DOHH2 (cell line): ENCODE measurements around the gene SCAF1.
A peak's percentile ranks its signal among the peaks of the same experiment; 100 is the strongest.

ENCODE experiments used
- H3F3A ChIP-seq: fragments of 200-600 bp; sonication (generic), shearing (Covaris generic); 2 replicates; pipeline ENCODE4 v1.6.0; 2016; ENCODE audit warnings: antibody characterized with exemption, mild to moderate bottlenecking; ENCODE audit not compliant: control insufficient read depth, insufficient read depth
- H3K27ac ChIP-seq: fragments of 200-600 bp; sonication (generic); 2 replicates; pipeline ENCODE4 v1.5.1; 2014; ENCODE audit warnings: low read depth, mild to moderate bottlenecking, low read length, moderate library complexity
- H3K27me3 ChIP-seq: fragments of 200-600 bp; sonication (generic); 2 replicates; pipeline ENCODE4 v1.6.1; 2014; ENCODE audit warnings: mild to moderate bottlenecking, low read length, mixed read lengths; ENCODE audit not compliant: control insufficient read depth
- H3K36me3 ChIP-seq: fragments of 200-600 bp; sonication (generic); 2 replicates; pipeline ENCODE4 v1.6.1; 2014; ENCODE audit warnings: mild to moderate bottlenecking, low read length, moderate library complexity, mixed read lengths; ENCODE audit not compliant: control insufficient read depth
- H3K4me1 ChIP-seq: fragments of 200-600 bp; sonication (generic); 2 replicates; pipeline ENCODE4 v1.6.1; 2014; ENCODE audit warnings: mild to moderate bottlenecking, low read length, mixed read lengths; ENCODE audit not compliant: control insufficient read depth
- H3K4me2 ChIP-seq: fragments of 200-600 bp; sonication (generic); 2 replicates; pipeline ENCODE4 v1.6.0; 2014; ENCODE audit warnings: mild to moderate bottlenecking, low read length, moderate library complexity
- H3K4me3 ChIP-seq: fragments of 200-600 bp; sonication (generic); 2 replicates; pipeline ENCODE4 v1.5.1; 2014; ENCODE audit warnings: mild to moderate bottlenecking, low read length, mixed read lengths
- H3K79me2 ChIP-seq: fragments of 200-600 bp; sonication (generic); 2 replicates; pipeline ENCODE4 v1.6.1; 2014; ENCODE audit warnings: mild to moderate bottlenecking, low read length, mixed read lengths; ENCODE audit not compliant: control insufficient read depth
- H3K9me2 ChIP-seq: fragments of 200-600 bp; sonication (generic); replicated peaks from 2 replicates; pipeline ENCODE4 v1.6.1; 2014; ENCODE audit warnings: mild to moderate bottlenecking, low read length, mixed read lengths; ENCODE audit not compliant: control insufficient read depth
- H3K9me3 ChIP-seq: fragments of 200-600 bp; sonication (generic); 2 replicates; pipeline ENCODE4 v1.6.1; 2014; ENCODE audit warnings: antibody characterized with exemption, low read length, mixed read lengths; ENCODE audit not compliant: control insufficient read depth, insufficient read depth
- H4K20me1 ChIP-seq: fragments of 200-600 bp; sonication (generic); 2 replicates; pipeline ENCODE4 v1.6.0; 2014; ENCODE audit warnings: low read depth, mild to moderate bottlenecking, antibody characterized with exemption, low read length, moderate library complexity; ENCODE audit not compliant: control insufficient read depth, insufficient read depth
- CTCF ChIP-seq: fragments of 200-600 bp; sonication (generic); IDR thresholded peaks from one replicate; pipeline ENCODE4 v1.5.1; 2014; ENCODE audit warnings: antibody characterized with exemption, mild to moderate bottlenecking, low read depth, low read length; ENCODE audit not compliant: poor library complexity, severe bottlenecking
- EZH2phosphoT487 ChIP-seq: fragments of 200-600 bp; sonication (generic); IDR thresholded peaks from 2 replicates; pipeline ENCODE4 v1.6.1; 2017; ENCODE audit warnings: borderline replicate concordance, mild to moderate bottlenecking, antibody characterized with exemption, low read length, moderate library complexity, mixed read lengths

The SCAF1 gene

GRCh38 chr19:49637821-49638738, 3.9 kb upstream of the SCAF1 start:
- Histone ChIP-seq H3K27ac (no peak overlapping the region), H3F3A (peaks cover 6% of the 10 kb centered on the region), H3K4me2 (peak overlapping the region; percentile 58)

GRCh38 chr19:49639401-49640112, 2.5 kb upstream of the SCAF1 start:
- Histone ChIP-seq H3F3A (peaks cover 6% of the 10 kb centered on the region), H3K4me2 (peak overlapping the region; percentile 76), H3K27ac (no peak overlapping the region), H3K36me3 (peaks cover 19% of the 10 kb centered on the region), H3K79me2 (peaks cover 32% of the 10 kb centered on the region), H3K4me1 (peaks cover 32% of the 10 kb centered on the region), H4K20me1 (no peaks in the 10 kb centered on the region), H3K9me3 (no peaks in the 10 kb centered on the region), H3K27me3 (peaks cover 19% of the 10 kb centered on the region), H3K4me3 (peak overlapping the region; percentile 66), H3K9me2 (no peaks in the 10 kb centered on the region)
- TF ChIP-seq EZH2phosphoT487 (no peak), CTCF (no peak)

More at GRCh38 chr19:49637821-49638738, 3.9 kb upstream of the SCAF1 start:
- H4K20me1 ChIP-seq: no peaks in the 10 kb centered on the region
- TF ChIP-seq CTCF: no peak
- TF ChIP-seq EZH2phosphoT487: no peak
- no peak overlapping the region for H3K4me3 ChIP-seq
- H3K36me3 ChIP-seq: peaks cover 9% of the 10 kb centered on the region
- H3K79me2 ChIP-seq: peaks cover 17% of the 10 kb centered on the region
- peaks cover 24% of the 10 kb centered on the region for H3K4me1 ChIP-seq
- H3K9me3 ChIP-seq: no peaks in the 10 kb centered on the region
- peaks cover 19% of the 10 kb centered on the region for H3K27me3 ChIP-seq
- H3K9me2 ChIP-seq: no peaks in the 10 kb centered on the region

GRCh38 chr19:49640113-49640898, 1.7 kb upstream of the SCAF1 start, which contains the start of gene RRAS:
Gene RRAS, minus strand, starts transcription at chr19:49640143. Its CDS starts 45 bp downstream, at chr19:49640098.
- peaks cover 6% of the 10 kb centered on the region for H3F3A ChIP-seq
- no peaks in the 10 kb centered on the region for H3K9me3 ChIP-seq
- peak within 1 kb of the TSS; percentile 98 for H3K27ac ChIP-seq
- H3K4me1 ChIP-seq: peaks cover 32% of the 10 kb centered on the region
- H3K36me3 ChIP-seq: peaks cover 26% of the 10 kb centered on the region
- no peaks in the 10 kb centered on the region for H4K20me1 ChIP-seq
- peaks cover 19% of the 10 kb centered on the region for H3K27me3 ChIP-seq
- H3K4me2 ChIP-seq: peak within 1 kb of the TSS; percentile 99
- H3K79me2 ChIP-seq: peaks cover 40% of the 10 kb centered on the region
- peak within 1 kb of the TSS; percentile 99 for H3K4me3 ChIP-seq
- H3K9me2 ChIP-seq: no peaks in the 10 kb centered on the region
- TF ChIP-seq EZH2phosphoT487: no peak
- no peak for TF ChIP-seq CTCF
